NCI-H128 (cell line): ENCODE measurements around the gene CARD14.
"Not testable (repeated sequence)": the region's sequence is repeated elsewhere in the genome, so short reads cannot be mapped to it uniquely, and the experiment has no call there.

Source experiments
- DNase-seq: peaks from one replicate; lab custom pipeline; 2025; ENCODE audit not compliant: unreplicated experiment; lab: John Stamatoyannopoulos, UW

CARD14 gene

DNA sequence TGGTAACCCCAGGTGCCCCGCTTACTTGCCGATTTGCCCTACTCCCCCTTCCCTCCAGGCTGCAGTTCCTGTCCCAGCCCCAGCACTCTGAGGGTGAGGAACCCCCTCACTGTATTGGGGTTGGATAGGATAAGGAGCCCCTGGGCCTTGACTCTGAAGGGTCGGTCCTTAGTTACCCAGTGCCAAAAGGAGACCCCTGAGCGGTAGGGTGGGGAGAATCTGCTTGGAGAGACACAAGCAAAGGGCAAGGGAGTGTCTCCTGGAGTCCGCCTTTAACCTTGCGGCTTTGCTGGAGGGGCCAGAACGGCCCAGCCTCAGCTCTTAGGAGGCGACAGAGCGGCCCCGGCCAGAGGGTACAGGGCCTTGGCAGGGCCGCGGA lies 13.0 kb downstream of the CARD14 start:
- DNase-seq = no peak

DNA sequence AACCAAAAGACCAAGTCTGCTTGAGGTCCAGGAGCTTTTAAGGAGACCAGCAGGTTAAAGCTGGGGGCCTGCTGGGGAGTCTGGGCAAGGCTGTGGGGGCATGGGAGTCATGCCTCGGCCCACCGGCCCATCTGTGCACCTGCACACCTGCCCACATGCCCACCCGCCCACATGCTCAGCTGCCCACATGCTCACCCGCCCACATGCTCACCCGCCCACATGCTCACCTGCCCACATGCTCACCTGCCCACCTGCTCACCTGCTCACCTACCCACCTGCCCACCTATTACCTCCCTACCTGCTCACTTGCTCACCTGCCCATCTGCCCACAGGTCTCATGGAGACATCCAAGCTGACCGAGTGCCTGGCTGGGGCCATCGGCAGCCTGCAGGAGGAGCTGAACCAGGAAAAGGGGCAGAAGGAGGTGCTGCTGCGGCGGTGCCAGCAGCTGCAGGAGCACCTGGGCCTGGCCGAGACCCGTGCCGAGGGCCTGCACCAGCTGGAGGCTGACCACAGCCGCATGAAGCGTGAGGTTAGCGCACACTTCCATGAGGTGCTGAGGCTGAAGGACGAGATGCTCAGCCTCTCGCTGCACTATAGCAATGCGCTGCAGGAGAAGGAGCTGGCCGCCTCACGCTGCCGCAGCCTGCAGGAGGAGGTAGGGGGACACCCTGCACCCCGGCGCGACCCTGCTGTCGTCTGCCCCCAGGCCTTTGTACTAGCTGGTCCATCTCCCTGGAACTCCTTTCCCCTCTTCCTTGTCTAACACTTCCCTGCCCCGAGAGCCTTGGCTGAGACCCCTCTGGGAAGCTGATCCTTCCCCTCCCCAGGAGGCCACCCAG lies 14.0 kb downstream of the CARD14 start:
- no peak for DNase-seq

DNA sequence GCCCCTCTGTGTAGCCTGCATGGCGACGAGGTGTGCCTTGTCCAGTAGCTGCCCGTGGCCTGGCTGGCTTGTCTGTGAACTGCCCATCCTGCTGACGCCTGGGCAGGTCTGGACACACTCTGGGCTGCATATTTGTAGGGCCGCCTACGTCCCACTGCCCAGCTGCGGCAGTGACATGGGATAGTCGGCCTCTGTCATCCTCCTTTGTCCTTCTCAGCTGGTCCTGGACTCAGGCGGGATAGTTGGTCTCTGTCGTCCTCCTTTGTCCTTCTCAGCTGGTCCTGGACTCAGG lies 14.5 kb downstream of the CARD14 start:
- DNase-seq = no peak

DNA sequence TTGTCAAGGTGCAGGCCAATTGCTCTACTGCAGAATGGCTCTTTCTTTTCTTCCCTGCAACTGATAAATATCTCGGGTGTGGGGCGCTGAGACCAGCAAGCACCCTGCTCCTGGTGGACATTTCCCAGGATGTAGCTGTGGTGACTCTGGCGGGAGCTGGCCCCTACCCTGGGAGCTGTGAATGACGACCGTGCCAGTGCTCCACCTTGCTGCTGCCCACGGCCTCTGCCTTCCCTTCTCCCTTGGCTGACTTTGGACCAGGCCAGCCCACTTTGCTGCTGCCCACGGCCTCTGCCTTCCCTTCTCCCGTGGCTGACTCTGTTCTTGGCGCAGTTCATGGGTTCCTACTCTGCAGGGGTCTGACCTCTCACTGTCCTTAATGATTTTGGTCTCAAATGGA lies 16.1 kb downstream of the CARD14 start:
- DNase-seq = no peak

DNA sequence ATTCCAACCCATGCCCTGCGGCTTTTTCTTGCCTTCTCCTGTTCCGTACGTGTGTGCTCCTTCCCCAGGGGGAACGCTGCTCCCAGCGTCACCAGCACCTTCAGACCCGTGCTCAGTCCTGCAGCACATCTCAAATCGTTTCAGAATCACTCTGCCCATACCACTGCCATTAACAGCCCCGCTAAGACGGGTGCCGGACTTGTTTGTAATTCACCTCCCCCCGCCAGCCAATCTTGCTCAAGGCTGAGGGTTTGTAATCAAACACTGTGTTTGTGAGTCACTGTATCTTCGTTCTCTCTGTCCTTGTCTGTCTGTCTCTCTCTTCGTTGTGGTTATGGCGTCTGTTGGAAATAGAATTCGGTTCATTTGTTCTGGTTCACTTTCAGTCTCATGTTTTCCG lies 17.3 kb downstream of the CARD14 start:
- DNase-seq = no peak

DNA sequence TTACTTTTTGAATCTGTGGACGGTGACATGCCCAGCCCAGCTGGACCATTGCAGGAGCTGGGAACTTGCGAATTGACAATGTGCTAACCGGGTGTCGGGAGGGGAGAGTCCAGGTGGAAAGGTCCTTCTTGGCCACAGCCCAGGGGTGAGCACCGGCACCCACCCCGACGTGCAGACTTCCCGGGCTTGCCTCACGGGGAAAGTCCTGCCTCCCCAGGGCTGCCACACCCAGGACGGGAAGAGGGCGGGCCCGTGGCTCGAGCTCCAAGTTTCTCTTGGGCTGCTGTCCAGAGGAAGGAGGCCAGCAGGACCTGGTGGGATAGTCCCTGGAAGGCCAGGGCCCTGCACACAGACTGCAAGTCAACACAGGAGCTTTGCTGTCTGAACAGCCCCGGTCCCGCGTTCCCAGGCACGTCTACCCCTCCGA lies 17.7 kb downstream of the CARD14 start:
- no peak for DNase-seq

DNA sequence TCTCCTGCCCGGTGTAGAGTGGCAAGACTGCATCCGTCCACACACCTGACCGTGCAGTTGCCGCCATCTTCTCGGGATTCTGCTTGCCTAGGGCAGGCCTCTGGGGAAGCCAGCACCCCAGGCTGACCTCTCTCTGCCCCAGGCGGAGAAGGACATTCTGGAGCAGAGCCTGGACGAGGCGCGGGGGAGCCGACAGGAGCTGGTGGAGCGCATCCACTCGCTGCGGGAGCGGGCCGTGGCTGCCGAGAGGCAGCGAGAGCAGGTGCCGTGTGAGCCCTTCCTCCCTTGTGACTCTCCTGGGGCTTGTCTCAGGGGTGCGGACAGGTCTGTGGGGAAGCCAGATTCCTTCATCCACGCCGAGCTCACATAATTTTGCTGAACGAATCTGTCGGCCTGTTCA lies 19.8 kb downstream of the CARD14 start:
- no peak for DNase-seq

DNA sequence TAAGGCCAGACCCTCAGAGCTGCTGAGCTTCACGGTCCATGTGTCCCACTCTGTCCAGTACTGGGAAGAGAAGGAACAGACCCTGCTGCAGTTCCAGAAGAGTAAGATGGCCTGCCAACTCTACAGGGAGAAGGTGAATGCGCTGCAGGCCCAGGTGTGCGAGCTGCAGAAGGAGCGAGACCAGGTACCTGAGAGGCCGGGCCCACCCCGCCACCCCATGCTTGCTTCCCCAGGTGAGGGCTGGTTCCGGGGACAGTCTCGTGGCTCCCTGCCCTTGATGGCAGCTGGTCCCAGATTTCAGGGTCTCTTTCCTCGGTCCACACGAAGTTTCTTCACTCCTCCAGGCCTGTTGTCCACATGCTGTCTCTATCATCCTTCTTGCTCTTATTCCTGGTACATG lies 20.9 kb downstream of the CARD14 start:
- DNase-seq = no peak

DNA sequence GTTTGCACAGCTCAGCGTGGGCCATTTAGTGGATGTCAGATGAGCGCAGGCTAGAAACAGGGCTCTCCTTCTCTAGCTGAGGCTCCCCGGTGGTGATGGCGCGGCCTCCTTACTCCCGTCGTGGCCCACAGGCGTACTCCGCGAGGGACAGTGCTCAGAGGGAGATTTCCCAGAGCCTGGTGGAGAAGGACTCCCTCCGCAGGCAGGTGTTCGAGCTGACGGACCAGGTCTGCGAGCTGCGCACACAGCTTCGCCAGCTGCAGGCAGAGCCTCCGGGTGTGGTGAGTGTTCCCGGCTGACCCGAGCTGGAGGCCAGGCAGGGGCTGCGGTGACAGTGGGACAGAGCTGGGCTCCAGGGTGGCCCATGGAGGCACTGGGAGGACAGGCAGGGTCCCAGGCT lies 21.4 kb downstream of the CARD14 start:
- DNase-seq = no peak

DNA sequence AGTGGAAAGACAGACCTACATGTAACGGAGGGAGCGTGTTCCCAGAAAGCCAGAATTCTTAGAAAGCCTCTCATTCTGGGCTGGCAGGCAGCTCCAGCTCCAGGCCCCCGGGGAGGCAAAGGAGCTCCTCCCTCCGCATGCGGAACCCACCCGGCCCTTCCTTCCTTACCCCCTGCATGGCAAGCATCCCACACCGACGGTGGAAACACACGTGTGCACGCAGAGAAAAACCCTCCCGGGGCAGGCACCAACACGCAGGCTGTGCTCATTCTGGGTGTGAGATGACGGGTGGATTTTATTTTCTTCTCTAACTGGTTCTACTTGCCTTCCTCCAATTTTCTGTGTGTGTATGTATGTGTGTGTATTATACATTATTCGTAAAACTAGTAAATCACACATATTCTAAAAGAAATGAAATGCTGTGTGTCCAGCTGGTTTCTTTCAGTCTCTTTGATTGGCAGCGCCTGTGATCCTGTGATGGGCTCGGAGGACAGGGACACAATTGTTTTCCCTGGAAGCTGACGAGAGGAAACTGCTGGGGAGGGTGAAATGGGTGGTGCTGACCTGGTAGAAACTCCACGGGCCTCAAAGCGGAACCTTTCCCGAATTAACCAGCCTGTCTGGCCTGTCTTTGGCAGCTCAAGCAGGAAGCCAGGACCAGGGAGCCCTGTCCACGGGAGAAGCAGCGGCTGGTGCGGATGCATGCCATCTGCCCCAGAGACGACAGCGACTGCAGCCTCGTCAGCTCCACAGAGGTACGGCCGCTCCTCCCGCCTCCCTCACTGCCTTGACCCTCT lies 22.2 kb downstream of the CARD14 start:
- no peak for DNase-seq

DNA sequence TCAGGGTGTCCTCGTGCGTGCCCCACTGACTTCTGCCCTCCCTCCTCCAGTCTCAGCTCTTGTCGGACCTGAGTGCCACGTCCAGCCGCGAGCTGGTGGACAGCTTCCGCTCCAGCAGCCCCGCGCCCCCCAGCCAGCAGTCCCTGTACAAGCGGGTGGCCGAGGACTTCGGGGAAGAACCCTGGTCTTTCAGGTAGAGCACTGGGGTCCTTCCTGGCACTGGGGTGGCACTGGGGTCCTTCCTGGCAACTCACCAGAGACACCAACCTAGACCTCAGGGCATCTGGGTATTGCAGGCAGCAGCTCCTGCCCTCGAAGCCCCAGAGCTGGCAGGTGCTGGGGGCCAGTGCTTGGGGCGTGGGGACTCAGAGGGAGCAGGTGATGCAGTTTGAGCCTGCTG lies 25.3 kb downstream of the CARD14 start:
- DNase-seq = no peak

DNA sequence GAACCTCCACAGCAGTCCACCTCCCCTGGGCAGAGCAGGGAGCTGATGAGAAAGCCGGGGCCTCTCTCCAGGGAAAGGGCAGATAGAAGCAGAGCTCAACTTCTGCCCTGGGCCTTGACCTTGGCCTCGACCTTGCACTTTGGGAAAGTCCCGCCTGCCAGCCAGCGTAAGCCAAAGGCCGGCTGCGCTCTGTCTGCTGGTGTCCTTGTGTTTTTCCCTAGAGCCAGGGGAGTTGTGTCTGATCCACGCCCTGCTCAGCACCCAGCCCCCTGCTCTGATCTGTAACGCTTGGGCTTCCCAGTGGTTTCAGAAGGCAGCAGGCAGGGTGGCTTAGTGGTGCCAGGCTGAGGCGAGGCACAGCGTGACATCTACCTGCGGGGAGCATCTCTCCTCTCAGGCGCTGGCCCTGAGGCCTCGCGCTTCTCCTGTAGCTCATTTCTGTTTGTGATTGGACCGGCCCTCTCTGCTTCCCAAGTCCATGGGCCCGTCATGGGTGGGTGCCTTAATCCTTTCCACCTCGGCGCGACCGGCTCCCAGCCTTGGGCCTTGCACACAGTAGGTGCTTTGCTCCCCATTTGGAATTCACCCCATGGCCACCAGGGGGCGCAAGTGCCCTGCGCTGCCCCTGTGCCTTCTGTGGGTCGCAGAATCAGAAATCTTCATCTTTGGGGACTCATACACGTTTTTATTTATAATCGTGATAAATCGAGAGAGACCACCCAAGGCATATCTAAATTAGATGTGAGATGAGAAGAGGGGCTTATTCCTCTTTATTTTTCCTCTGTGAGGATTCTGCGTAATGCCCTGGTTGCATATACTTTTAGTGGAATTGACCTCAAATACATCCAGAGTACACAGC lies 26.1 kb downstream of the CARD14 start:
- no peak for DNase-seq

DNA sequence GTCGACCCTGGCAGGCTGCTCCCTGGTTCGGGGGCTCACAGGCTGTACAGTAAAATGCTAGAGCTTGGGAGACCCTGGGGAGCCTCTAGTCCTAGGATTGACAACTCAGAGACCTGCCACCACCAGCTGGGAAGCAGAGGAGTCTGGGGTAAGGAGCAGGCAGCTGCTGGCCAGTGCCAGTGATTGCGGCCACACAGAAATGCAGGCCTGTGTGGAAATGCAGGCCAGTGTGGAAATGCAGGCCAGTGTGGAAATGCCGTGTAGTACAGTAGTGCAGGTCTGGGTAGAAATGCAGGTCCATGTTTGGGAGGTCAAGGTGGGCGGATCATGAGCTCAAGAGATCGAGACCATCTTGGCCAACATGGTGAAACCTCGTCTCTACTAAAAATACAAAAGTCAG lies 26.8 kb downstream of the CARD14 start:
- no peak for DNase-seq

DNA sequence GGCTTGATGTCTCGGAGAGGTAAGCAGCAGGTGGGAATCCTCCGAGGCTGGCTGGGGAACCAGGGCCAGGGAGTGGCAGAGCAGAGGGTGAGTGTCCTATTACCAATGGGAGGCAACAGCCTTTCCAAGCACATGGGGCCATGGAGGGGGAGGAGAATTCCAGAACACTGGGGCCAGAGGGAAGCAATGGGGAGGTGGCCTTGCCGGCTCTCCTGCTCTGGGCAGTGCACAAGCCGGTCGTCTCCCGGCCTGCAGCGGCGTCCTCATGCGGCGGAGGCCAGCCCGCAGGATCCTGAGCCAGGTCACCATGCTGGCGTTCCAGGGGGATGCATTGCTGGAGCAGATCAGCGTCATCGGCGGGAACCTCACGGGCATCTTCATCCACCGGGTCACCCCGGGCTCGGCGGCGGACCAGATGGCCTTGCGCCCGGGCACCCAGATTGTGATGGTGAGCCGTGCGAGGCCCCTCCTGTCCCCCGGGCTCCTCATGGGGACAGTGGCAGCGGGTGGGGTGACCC lies 28.4 kb downstream of the CARD14 start:
- no peak for DNase-seq

DNA sequence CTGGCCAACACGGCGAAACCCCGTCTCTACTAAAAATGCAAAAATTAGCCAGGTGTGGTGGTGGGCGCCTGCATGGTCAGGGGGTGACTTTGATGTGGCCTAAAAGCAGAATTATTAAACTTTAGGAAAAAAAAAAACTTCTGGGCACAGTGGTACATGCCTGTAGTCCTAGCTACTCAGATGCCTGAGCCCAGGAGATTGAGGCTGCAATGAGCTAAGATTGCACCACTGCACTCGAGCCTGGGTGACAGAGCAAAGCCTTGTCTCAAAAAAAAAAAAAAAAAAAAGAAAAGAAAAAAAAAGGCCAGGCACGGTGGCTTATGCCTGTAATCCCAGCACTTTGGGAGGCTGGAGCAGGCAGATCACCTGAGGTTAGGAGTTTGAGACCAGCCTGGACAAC lies 29.5 kb downstream of the CARD14 start:
- not testable (repeated sequence) for DNase-seq

DNA sequence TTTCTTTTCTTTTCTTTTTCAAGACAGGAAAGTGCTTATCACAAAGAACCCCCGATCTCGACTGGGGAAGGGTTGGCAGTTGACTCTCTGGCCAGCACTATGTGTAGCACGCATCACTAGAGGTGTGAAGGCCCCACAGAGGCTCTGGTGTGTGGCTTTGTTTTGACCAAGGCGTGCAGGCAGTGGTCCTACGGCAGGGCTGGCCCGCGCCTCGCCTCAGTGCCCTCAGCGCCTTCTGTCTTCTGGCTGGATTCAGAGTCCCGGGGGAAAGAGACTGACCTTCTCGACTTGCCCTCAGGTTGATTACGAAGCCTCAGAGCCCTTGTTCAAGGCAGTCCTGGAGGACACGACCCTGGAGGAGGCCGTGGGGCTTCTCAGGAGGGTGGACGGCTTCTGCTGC lies 31.6 kb downstream of the CARD14 start:
- no peak for DNase-seq

DNA sequence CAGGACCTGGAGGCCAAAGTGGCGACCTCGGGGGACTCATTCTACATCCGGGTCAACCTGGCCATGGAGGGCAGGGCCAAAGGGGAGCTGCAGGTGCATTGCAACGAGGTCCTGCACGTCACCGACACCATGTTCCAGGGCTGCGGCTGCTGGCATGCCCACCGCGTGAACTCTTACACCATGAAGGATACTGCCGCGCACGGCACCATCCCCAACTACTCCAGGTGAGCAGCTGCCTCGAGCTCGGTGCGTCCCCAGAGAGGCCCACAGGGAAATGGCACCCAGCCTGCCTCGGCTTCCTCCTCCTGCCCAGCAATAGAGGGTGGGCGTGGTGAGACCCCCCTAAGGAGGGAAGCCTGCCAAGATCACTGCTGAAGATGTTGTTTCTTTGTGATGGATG lies 32.4 kb downstream of the CARD14 start:
- DNase-seq = no peak

DNA sequence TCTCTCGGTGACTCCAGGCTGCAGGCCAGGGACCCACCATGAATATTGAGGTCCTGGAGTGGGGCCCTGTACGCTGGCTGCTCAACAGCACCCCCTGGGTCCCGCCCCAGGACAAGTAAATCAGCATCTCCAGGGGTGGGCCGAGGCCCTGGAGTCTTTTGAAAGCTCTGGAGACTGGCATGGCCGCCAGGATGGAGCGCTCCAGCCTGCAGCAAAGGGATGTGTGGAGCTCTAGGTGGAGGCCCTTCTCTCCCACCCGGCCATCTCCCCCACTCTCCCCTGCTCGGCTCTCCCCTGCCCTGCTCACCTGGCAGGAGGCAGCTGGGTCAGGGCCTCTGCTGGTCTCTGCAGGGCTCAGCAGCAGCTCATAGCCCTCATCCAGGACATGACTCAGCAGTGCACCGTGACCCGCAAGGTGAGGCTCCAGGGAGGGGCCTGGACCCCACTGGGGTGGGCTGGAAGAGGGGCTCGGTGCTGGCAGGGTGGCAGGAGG lies 33.7 kb downstream of the CARD14 start:
- DNase-seq = no peak

DNA sequence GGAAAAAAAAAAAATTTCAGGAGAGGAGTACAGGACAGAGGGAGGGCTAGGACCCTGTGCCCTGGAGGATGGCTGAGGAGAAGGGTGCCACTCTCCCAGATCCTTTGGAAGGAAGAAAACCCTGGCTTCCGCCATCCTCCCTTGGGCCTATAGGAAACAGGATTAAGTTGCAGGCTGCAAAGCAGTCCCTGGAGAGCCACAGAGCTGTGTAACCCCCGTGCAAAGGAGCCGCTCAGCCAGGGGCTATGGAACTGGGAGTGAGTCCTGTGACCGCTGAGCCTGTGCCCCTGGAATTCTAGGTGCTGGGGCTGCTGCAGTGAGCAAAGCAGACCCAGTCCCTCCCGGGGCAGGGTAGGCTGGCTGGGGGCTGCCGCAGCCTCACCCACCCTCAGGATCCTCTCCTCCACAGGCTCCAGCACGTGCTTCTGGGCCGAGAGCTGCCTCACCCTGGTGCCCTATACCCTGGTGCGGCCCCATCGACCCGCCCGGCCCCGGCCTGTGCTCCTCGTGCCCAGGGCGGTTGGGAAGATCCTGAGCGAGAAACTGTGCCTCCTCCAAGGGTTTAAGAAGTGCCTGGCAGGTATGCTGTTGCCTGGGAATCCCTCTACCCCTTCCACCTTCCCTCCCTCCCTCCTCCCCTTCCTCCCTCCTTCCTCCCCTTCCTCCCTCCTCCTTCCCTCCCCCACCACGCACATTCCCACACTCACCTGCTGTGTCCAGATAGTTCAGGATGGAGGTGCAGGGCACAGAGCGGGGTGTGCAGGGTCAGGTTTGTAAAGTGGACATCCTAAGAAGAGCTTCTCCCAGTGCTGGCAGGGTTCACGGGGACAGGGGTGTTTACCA lies 35.0 kb downstream of the CARD14 start:
- DNase-seq = no peak

DNA sequence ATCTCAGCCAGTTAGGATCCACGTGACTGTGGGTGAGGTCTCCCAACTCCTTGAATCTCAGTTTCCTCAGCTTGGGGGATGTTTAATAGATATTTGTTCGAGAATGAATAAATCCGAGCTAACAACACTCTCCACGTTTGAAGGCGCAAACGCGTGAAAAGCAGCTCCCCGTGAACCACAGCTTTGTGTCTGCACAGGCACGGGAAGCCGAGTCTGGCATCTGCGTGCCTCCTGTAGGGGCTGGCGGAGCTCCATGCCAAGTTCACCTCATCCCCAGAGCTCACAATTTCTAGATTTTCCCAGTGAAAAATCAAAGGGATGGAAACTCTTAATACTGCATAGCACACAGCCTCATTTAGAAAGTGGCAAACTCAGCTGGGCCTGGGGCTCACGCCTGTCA lies 36.0 kb downstream of the CARD14 start:
- DNase-seq = no peak
